ENCODE measurements around the gene FAM221B. TPM values are rescaled to one million over a fixed set of nuclear protein-coding genes. Genes with fewer than 3 reads are reported as not detected.

The FAM221B gene
- total RNA-seq, 4 donors from 2014 or later, result not detected

DNA sequence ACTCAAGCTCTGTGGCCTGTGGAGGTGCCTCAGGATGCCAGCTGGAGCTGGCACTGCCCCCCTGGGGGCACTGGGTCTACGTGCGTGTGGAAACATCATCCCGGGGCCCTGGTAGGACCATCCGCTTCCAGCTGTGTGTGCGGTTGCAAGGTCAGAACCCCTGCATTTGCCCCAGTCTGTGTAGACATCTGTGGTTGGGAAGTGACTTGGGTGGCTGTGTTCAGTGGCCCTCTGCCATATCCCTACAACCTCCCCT lies 13.0 kb upstream of the FAM221B start:
- Histone ChIP-seq H3K4me1 (peaks cover 14 to 18% of the 10 kb centered on the region in 2 donors), H3K9me3 (no peaks in the 10 kb centered on the region), H3K27me3 (no peaks in the 10 kb centered on the region), H3K4me3 (no peak overlapping the region), H3K27ac (no peak overlapping the region), H3K36me3 (peaks cover 0 to 2% of the 10 kb centered on the region in 2 donors)
- ATAC-seq, result no peak
- in situ Hi-C loops (cut with MboI; ENCODE audit: low sequenced_read_pairs in 4 of 4), result no loop called here
- DNase-seq, result no peak
- TF ChIP-seq, protein P1, sequence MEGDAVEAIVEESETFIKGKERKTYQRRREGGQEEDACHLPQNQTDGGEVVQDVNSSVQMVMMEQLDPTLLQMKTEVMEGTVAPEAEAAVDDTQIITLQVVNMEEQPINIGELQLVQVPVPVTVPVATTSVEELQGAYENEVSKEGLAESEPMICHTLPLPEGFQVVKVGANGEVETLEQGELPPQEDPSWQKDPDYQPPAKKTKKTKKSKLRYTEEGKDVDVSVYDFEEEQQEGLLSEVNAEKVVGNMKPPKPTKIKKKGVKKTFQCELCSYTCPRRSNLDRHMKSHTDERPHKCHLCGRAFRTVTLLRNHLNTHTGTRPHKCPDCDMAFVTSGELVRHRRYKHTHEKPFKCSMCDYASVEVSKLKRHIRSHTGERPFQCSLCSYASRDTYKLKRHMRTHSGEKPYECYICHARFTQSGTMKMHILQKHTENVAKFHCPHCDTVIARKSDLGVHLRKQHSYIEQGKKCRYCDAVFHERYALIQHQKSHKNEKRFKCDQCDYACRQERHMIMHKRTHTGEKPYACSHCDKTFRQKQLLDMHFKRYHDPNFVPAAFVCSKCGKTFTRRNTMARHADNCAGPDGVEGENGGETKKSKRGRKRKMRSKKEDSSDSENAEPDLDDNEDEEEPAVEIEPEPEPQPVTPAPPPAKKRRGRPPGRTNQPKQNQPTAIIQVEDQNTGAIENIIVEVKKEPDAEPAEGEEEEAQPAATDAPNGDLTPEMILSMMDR (IDR thresholded peaks at IDR 0.05 in 4 of 5, conservative IDR thresholded peaks at IDR 0.05 in 1 of 5), result no peak
- TF ChIP-seq POLR2A (IDR thresholded peaks at IDR 0.05), result no peak
- intact Hi-C loops (cut with DNase I; ENCODE audit: low total_unique reads), result no loop called here

DNA sequence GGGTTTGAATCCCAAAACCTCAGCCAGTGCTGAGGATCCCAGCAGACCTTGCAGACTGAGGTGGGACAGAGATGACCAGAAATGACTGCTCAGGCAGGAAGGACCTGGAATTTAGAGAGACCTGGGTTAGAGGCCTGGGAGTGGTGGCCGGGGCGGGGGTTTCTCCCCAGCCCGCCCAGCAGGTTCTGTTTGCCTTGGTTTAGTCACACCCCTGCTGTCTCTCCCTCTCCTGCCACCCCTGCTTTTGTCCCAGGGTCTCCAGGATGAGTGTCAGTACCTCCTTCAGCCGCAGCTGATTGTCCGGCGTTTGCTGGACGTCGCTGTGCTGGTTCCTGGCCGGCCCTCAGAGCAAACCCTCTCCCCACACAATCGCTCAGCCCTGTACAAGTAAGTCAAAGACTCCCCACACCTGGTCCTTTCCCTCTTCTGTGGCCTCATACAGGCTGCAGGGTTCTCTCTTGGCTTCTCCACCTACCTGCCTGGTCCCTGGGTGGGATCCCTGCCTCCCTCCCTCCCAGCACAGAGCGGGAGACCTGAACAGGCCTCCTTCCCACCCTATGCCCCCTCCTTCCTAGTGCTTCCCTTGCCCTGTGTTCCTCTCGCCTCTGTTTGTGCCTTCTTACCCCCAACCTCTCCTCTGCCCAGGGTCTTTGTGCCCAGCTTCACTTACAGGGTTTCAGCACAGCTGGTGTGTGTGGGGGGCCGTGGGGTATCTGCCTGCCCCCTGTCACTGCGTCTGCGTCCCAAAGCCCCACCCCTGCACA lies 12.5 kb upstream of the FAM221B start:
- no peaks in the 10 kb centered on the region for H3K9me3 ChIP-seq
- intact Hi-C loops (cut with DNase I; ENCODE audit: low total_unique reads), result no loop called here
- in situ Hi-C loops (cut with MboI; ENCODE audit: low sequenced_read_pairs in 4 of 4), result no loop called here

DNA sequence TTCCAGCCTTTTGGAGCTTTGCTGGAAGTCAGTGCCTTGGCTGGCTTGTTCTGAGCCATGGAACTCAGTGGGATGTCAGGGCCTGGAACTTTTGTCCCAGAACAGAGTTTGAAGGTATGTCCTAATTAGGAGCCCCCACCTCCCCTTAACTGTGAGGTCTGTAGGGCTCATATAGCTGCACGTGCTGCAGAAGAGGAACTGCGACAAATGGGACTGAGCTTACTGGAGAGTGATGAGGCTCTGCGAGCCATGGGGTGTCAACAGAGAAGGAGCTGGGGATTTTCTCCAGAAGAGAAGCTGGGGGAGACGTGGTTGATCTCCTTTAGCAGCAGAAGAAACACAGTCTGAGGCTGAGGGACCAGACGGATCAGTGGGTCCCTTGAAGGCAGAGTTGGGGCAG lies 11.4 kb upstream of the FAM221B start:
- peaks cover 9 to 15% of the 10 kb centered on the region in 2 donors for H3K4me1 ChIP-seq
- H3K4me3 ChIP-seq, result no peak overlapping the region
- ATAC-seq (no peak), DNase-seq (no peak)
- no peak overlapping the region for H3K27ac ChIP-seq
- in situ Hi-C loops (cut with MboI; ENCODE audit: low sequenced_read_pairs in 4 of 4) (no loop called here), intact Hi-C loops (cut with DNase I; ENCODE audit: low total_unique reads) (no loop called here)
- no peaks in the 10 kb centered on the region for H3K9me3 ChIP-seq
- no peaks in the 10 kb centered on the region for H3K36me3 ChIP-seq
- TF ChIP-seq, protein P1 (IDR thresholded peaks at IDR 0.05 in 4 of 5, conservative IDR thresholded peaks at IDR 0.05 in 1 of 5), result no peak
- no peak for TF ChIP-seq POLR2A (IDR thresholded peaks at IDR 0.05)
- H3K27me3 ChIP-seq, result no peaks in the 10 kb centered on the region

More for the DNA sequence above, 12.5 kb upstream of the FAM221B start:
- ATAC-seq (no peak), DNase-seq (no peak)
- TF ChIP-seq POLR2A (IDR thresholded peaks at IDR 0.05), result no peak
- TF ChIP-seq, protein P1 (IDR thresholded peaks at IDR 0.05 in 4 of 5, conservative IDR thresholded peaks at IDR 0.05 in 1 of 5), result no peak
- peaks cover 14% of the 10 kb centered on the region in 2 donors for H3K4me1 ChIP-seq
- no peak overlapping the region for H3K4me3 ChIP-seq
- H3K36me3 ChIP-seq, result no peaks in the 10 kb centered on the region
- H3K27me3 ChIP-seq, result no peaks in the 10 kb centered on the region
- H3K27ac ChIP-seq, result no peak overlapping the region

DNA sequence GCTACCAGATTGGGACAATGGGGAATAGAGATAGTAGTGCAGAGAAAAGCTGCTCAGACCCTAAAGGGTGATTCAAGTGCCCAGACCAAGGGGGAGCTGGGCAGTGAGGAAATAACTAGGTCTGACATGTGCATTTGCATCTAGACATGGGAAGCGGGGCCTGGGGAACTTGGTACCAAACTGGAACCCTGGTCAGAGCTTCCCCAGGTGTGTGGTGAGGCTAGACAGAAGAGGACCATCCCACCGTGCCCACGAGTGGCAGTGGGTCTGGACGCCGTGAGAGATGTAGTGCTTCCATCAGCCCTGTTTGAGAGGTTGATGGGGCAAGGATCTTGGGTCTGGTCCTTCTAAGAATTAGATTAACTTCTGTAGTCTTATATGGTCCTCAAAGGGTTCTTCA lies 8.1 kb upstream of the FAM221B start:
- no peak for ATAC-seq
- H3K36me3 ChIP-seq, result no peaks in the 10 kb centered on the region
- H3K4me3 ChIP-seq, result no peak overlapping the region
- peaks cover 28 to 43% of the 10 kb centered on the region in 2 donors for H3K4me1 ChIP-seq
- no peak for DNase-seq
- no peaks in the 10 kb centered on the region for H3K27me3 ChIP-seq
- no peaks in the 10 kb centered on the region for H3K9me3 ChIP-seq
- TF ChIP-seq POLR2A (IDR thresholded peaks at IDR 0.05), result no peak
- TF ChIP-seq, protein P1 (IDR thresholded peaks at IDR 0.05 in 4 of 5, conservative IDR thresholded peaks at IDR 0.05 in 1 of 5), result no peak
- intact Hi-C loops (cut with DNase I; ENCODE audit: low total_unique reads), result no loop called here
- no peak overlapping the region for H3K27ac ChIP-seq
- in situ Hi-C loops (cut with MboI; ENCODE audit: low sequenced_read_pairs in 4 of 4), result no loop called here

DNA sequence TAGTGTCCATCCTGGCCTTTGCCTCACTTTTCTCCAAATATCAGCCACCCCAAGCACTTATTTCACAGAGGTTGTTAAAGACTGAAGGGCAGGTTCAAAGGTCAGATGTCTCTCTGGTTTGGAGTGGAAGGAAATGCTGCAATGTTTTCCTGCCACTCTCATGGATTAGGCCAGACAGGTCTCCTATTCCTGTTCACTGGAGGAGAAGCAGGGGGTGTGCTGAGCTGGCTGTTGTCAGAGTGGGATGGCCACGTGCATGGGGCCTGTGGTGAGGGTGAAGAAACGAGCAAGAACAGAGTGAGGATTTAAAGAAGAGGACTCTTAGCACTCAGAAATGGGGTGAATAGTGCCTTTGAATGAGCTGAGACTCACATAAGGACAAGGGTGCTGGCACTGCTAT lies 7.2 kb upstream of the FAM221B start:
- no peak for DNase-seq
- ATAC-seq, result no peak
- no peak overlapping the region for H3K4me3 ChIP-seq
- H3K36me3 ChIP-seq, result no peaks in the 10 kb centered on the region
- H3K9me3 ChIP-seq, result no peaks in the 10 kb centered on the region
- peaks cover 30 to 51% of the 10 kb centered on the region in 2 donors for H3K4me1 ChIP-seq
- in situ Hi-C loops (cut with MboI; ENCODE audit: low sequenced_read_pairs in 4 of 4), result no loop called here
- H3K27me3 ChIP-seq, result no peaks in the 10 kb centered on the region
- no peak overlapping the region for H3K27ac ChIP-seq
- TF ChIP-seq POLR2A (IDR thresholded peaks at IDR 0.05), result no peak
- TF ChIP-seq, protein P1 (IDR thresholded peaks at IDR 0.05 in 4 of 5, conservative IDR thresholded peaks at IDR 0.05 in 1 of 5), result no peak
- intact Hi-C loops (cut with DNase I; ENCODE audit: low total_unique reads), result no loop called here
